GM12874 (cell line): ENCODE results near the gene ZZZ3.

ENCODE experiments used
- TF ChIP-seq, protein P1 (sequence below): IDR thresholded peaks from 2 replicates; pipeline ENCODE4 v1.5.1; 2011; ENCODE audit warnings: low read depth, mild to moderate bottlenecking, control low read depth, low read length, moderate library complexity; ENCODE audit not compliant: insufficient read depth

Gene ZZZ3

DNA sequence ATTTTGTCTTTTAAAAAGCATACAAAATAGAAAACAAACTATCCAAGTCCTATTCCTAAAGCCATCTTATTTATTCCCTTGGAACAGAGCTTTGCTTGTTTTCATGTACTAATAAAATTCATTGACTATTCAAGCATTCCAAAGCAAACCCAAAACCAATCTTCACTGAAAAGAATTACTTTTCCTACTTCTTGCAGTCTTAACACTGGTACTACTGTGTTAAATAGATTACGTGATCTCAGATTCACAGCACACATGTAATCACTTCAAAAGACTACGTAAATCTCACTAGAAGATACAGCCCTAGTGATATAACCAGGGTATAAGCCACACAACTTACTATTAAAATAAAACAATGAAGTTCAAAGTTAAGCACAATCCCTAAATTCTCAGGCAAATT lies 39.0 kb downstream of the ZZZ3 start:
- TF ChIP-seq, protein P1, sequence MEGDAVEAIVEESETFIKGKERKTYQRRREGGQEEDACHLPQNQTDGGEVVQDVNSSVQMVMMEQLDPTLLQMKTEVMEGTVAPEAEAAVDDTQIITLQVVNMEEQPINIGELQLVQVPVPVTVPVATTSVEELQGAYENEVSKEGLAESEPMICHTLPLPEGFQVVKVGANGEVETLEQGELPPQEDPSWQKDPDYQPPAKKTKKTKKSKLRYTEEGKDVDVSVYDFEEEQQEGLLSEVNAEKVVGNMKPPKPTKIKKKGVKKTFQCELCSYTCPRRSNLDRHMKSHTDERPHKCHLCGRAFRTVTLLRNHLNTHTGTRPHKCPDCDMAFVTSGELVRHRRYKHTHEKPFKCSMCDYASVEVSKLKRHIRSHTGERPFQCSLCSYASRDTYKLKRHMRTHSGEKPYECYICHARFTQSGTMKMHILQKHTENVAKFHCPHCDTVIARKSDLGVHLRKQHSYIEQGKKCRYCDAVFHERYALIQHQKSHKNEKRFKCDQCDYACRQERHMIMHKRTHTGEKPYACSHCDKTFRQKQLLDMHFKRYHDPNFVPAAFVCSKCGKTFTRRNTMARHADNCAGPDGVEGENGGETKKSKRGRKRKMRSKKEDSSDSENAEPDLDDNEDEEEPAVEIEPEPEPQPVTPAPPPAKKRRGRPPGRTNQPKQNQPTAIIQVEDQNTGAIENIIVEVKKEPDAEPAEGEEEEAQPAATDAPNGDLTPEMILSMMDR = no peak

GRCh38 chr1:77642941-77643340 lies 39.5 kb downstream of the ZZZ3 start:
- TF ChIP-seq, protein P1 = no peak

DNA sequence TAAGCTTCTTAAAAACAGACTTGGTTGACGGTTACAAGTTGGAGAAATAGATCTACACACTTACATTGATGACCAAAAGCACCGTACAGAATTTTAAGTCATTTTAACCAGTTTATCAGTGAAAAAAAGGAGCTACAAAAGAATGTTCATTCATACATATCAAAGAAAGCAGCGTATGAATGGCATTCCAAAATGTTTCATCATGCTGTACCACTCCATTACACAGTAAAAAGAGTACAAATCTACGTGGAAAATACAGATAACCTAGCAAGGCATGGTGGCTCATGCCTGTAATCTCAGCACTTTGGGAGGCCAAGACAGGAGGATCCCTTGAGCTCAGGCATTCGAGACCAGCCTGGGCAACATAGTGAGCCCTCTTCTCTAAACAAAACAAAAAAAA lies 40.3 kb downstream of the ZZZ3 start:
- TF ChIP-seq, protein P1 = no peak

DNA sequence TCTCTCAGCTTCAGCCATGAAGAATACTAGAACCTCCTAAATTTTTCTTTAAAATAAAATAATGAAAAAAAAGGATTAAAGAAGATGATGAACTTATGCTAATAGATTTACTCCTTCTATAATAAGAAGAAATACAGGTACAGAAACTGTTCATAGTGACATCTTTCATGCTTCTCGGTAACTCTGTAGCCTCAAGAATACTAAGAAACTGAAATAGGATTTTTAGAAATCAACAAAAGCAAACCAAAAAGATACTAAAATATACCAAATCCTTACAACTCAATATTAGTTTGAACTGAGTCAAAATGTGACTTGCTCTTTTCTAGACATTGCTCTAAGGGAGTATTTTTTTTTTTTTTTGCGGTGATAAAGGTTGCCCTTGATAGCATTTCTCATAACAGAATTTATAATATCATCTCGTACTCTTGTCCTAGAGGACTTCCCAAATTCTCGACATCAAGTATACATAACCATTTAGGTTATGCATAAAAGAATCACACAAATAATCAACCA lies 42.8 kb downstream of the ZZZ3 start:
- TF ChIP-seq, protein P1 = no peak

GRCh38 chr1:77639056-77639455 lies 43.4 kb downstream of the ZZZ3 start:
- TF ChIP-seq, protein P1 = no peak

DNA sequence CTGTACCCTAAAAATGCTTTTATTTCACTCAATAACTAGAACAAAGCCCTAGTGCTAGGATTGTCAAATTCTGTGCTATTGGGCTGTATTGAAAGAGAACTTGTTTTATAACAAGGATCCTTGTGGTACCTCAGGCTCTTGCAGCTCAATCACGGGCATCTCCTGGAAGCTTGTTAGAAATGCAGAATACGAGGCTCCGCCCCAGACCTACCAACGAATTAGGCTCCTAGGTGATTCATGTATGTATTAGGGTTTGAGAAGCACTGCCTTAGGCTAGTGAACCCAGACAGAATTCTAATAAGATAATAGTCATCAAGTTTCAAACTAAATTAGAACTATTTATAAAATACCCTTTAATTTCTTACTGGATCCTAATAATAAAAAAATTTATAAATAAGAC lies 45.6 kb downstream of the ZZZ3 start:
- TF ChIP-seq, protein P1 = no peak
